B cell (primary cell): Measurements from ENCODE around the gene GPR137B. TPM values are rescaled to one million over a fixed set of nuclear protein-coding genes. Genes with fewer than 3 reads are reported as not detected.
"Not testable (repeated sequence)": the region's sequence is repeated elsewhere in the genome, so short reads cannot be mapped to it uniquely, and the experiment has no call there.

Source experiments
- ATAC-seq: fragments of 200-7000 bp; cut with Tn5 transposase; one replicate; pipeline ENCODE4 v1.10.0; 2021; ENCODE audit warnings: low read depth, mild to moderate bottlenecking, moderate number of reproducible peaks, moderate library complexity
- CTCF ChIA-PET: fragments of 350-600 bp; sonication (Branson Sonifier 250); formaldehyde crosslinking; loops from one replicate; lab custom pipeline; 2021; ENCODE audit warnings: antibody characterized with exemption, inconsistent platforms; lab: Charles Lee
- POLR2A ChIA-PET: fragments of 350-600 bp; sonication (Branson Sonifier 250); formaldehyde crosslinking; loops from one replicate; lab custom pipeline; 2021; ENCODE audit warnings: antibody characterized with exemption; lab: Charles Lee
- DNase-seq: peaks from one replicate; pipeline ENCODE4 v3.0.0; 2013
- H2AFZ ChIP-seq: 2 replicates; pipeline ENCODE4 v1.6.1; 2012; ENCODE audit warnings: mild to moderate bottlenecking, low read depth, low read length; ENCODE audit not compliant: insufficient read depth, poor library complexity, severe bottlenecking
- H3K27ac ChIP-seq, 2 donors: 1 replicate in 1 of 2; 2 replicates in 1 of 2; pipeline ENCODE4 v1.5.1; 2012 to 2013; ENCODE audit warnings: low read length in 2 of 2, mild to moderate bottlenecking in 2 of 2, moderate library complexity in 1 of 2
- H3K27me3 ChIP-seq, 4 experiments: fragments of 200-600 bp in 1 of 4; sonication (generic) in 1 of 4; replicated peaks in 1 of 4; 1 replicate in 2 of 4; 2 replicates in 2 of 4; pipeline versions ENCODE4 v1.6.1 to v1.7.0; 2013 to 2016; ENCODE audit warnings: low read length in 3 of 4, mild to moderate bottlenecking in 2 of 4, mixed read lengths in 1 of 4, moderate library complexity in 1 of 4; ENCODE audit not compliant: insufficient read depth in 4 of 4, control insufficient read depth in 3 of 4; ENCODE audit errors: control extremely low read depth in 1 of 4
- H3K36me3 ChIP-seq, 2 experiments: replicated peaks in 1 of 2; 1 replicate in 1 of 2; 2 replicates in 1 of 2; pipeline versions ENCODE4 v1.6.1 to v1.7.1; 2013; ENCODE audit warnings: low read length in 1 of 2; ENCODE audit not compliant: insufficient read depth in 2 of 2, control insufficient read depth in 1 of 2; ENCODE audit errors: control extremely low read depth in 1 of 2, extremely low read depth in 1 of 2
- H3K4me1 ChIP-seq, 2 donors: fragments of 200-600 bp in 1 of 2; sonication (generic) in 1 of 2; 1 replicate in 1 of 2; 2 replicates in 1 of 2; pipeline versions ENCODE4 v1.5.1 to v1.6.1; 2013 to 2017; ENCODE audit warnings: low read length in 2 of 2; ENCODE audit not compliant: control insufficient read depth in 2 of 2, insufficient read depth in 2 of 2
- H3K4me2 ChIP-seq: replicated peaks from 2 replicates; pipeline ENCODE3; 2012; ENCODE audit warnings: mild to moderate bottlenecking, low read depth, low read length; ENCODE audit not compliant: poor library complexity, severe bottlenecking
- H3K4me3 ChIP-seq, 5 experiments: fragments of 200-600 bp in 1 of 5; sonication (generic) in 1 of 5; 1 replicate in 3 of 5; 2 replicates in 2 of 5; pipeline versions ENCODE4 v1.5.1 to v1.7.0; 2011 to 2016; ENCODE audit warnings: low read length in 4 of 5, mild to moderate bottlenecking in 4 of 5, low read depth in 2 of 5, control low read depth in 1 of 5, moderate library complexity in 1 of 5; ENCODE audit not compliant: insufficient read depth in 1 of 5; ENCODE audit errors: control extremely low read depth in 1 of 5, extremely low read depth in 1 of 5
- H3K79me2 ChIP-seq: fragments of 200-600 bp; sonication (generic); one replicate; pipeline ENCODE4 v1.6.0; 2016; ENCODE audit warnings: low read length; ENCODE audit not compliant: control insufficient read depth, insufficient read depth
- H3K9ac ChIP-seq: fragments of 200-600 bp; sonication (generic); 2 replicates; pipeline ENCODE4 v1.6.1; 2017; ENCODE audit warnings: mild to moderate bottlenecking, low read length, moderate library complexity
- H3K9me3 ChIP-seq, 3 donors: one replicate each; pipeline versions ENCODE4 v1.6.1 to v1.7.1; 2013; ENCODE audit warnings: low read length in 2 of 3; ENCODE audit not compliant: control insufficient read depth in 2 of 3, insufficient read depth in 1 of 3; ENCODE audit errors: control extremely low read depth in 1 of 3
- H4K20me1 ChIP-seq: 2 replicates; pipeline ENCODE4 v1.6.0; 2012; ENCODE audit warnings: mild to moderate bottlenecking, low read length; ENCODE audit not compliant: insufficient read depth, control insufficient read depth, poor library complexity, severe bottlenecking
- H3K27ac Mint-ChIP-seq: one replicate; pipeline ENCODE4 v1.8.0; 2021; ENCODE audit warnings: mixed read lengths
- H3K27me3 Mint-ChIP-seq: one replicate; pipeline ENCODE4 v1.8.0; 2021; ENCODE audit warnings: mixed read lengths
- H3K4me1 Mint-ChIP-seq: one replicate; pipeline ENCODE4 v1.8.0; 2021; ENCODE audit warnings: mixed read lengths
- H3K4me3 Mint-ChIP-seq: one replicate; pipeline ENCODE4 v1.8.0; 2021; ENCODE audit warnings: mixed read lengths
- H3K9me3 Mint-ChIP-seq: one replicate; pipeline ENCODE4 v1.8.0; 2022; ENCODE audit warnings: mixed read lengths; ENCODE audit not compliant: insufficient read depth
- CTCF ChIP-seq: fragments of 200-600 bp; IDR thresholded peaks from one replicate; pipeline ENCODE4 v1.8.0; 2022; ENCODE audit warnings: antibody characterized with exemption, mild to moderate bottlenecking
- EZH2 ChIP-seq: IDR thresholded peaks from 2 replicates; pipeline ENCODE4 v1.6.1; 2012; ENCODE audit warnings: borderline replicate concordance, low read depth, mild to moderate bottlenecking, moderate library complexity, low read length; ENCODE audit not compliant: insufficient read depth, poor library complexity, severe bottlenecking
- WGBS: methylation state at CpG from one replicate; pipeline ENCODE4 v1.1.5; 2013; ENCODE audit warnings: missing lambda C conversion rate; ENCODE audit not compliant: insufficient coverage; 5-methylcytosine and 5-hydroxymethylcytosine counted together
- intact Hi-C: fragments of 100-400 bp; cut with micrococcal nuclease; formaldehyde crosslinking; loops from one replicate; pipeline ENCODE4 v1.10.0; 2022
- polyA plus RNA-seq: library from polyadenylated mRNA; depleted of rRNA; stranded (reverse); fragments of >200 nt; gene quantifications from 2 replicates; pipeline ENCODE4 v1.2.3, GENCODE V29; 2012
- total RNA-seq, 2 donors: library from RNA; stranded (reverse); fragments of 120-200 nt in 1 of 2; gene quantifications; 1 replicate in 1 of 2; 2 replicates in 1 of 2; pipeline versions ENCODE4 v1.2.3 to v1.2.4, GENCODE V29; 2013 to 2022

GPR137B gene
- total and polyA plus RNA-seq, 2 donors (not counting 1 experiment from before 2014, with no cell fraction given), result 1.5 to 11.8 TPM

DNA sequence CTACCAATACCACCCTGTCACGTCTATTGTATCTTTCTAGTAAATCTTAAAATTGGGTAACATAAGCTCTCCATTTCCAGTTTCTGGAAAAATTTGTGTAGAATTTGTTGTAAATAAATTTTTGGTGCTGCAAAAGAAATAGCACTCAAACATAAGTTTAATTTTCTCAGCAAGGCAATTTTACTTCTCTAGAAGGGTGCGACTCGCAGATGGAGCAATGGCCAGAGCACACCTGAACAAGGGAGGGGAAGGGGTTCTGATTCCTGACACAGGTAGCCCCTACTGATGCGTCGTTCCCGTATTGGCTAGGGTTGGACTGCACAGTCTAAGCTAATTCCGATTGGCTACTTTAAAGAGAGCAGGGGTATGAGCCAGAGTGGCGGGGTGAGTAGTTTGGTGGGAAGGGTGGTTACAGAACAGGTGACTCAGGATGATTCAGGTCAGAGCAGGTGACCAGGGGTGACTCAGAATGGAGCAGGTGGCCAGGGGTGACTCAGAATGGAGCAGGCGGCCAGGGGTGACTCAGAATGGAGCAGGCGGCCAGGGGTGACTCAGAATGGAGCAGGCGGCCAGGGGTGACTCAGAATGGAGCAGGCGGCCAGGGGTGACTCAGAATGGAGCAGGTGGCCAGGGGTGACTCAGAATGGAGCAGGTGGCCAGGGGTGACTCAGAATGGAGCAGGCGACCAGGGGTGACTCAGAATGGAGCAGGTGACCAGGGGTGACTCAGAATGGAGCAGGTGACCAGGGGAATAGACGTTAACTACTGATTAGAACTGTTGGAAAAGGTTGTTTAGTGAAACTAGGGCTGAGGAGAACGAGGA, 45.5 kb upstream of the GPR137B start:
- H3K4me3 Mint-ChIP-seq, H3K27ac ChIP-seq, H3K27me3 ChIP-seq, CTCF ChIA-PET, H3K9me3 Mint-ChIP-seq, H3K9me3 ChIP-seq, ATAC-seq, H3K4me2 ChIP-seq, H3K4me1 Mint-ChIP-seq, H3K4me1 ChIP-seq, H3K9ac ChIP-seq, H3K36me3 ChIP-seq, H3K27me3 Mint-ChIP-seq, H3K79me2 ChIP-seq, H3K4me3 ChIP-seq, H4K20me1 ChIP-seq, POLR2A ChIA-PET, intact Hi-C loops, H2AFZ ChIP-seq: not testable (repeated sequence)
- peak; percentile 56 for DNase-seq
- 71% methylated on average over 12 of the region's 15 CpGs for WGBS
- peak overlapping the region; percentile 75 for H3K27ac Mint-ChIP-seq

- H3K9me3 Mint-ChIP-seq, result no peaks in the 10 kb centered on the region
Observed at GRCh38 chr1:236098267-236098666, 44.1 kb upstream of the GPR137B start.

More at GRCh38 chr1:236098267-236098666, 44.1 kb upstream of the GPR137B start:
- Mint-ChIP-seq H3K4me3 (no peak overlapping the region), H3K4me1 (peaks cover 1% of the 10 kb centered on the region), H3K27me3 (peaks cover 7% of the 10 kb centered on the region), H3K27ac (no peak overlapping the region)
- TF ChIP-seq EZH2 (no peak), CTCF (no peak)
- H3K27me3 ChIP-seq, result peaks cover 0 to 7% (median 0%) of the 10 kb centered on the region in 4 experiments
- H3K4me2 ChIP-seq, result no peak overlapping the region
- ATAC-seq, result no peak
- 70% methylated on average over 1 of the region's 1 CpG for WGBS
- ChIA-PET CTCF (interaction anchor here (1.5 kb wide), 1 partner anchor 229 kb away, joined by 5 read pairs; no protein-coding TSS in a partner anchor), POLR2A (no interaction called here)
- no peaks in the 10 kb centered on the region for H4K20me1 ChIP-seq
- no peaks in the 10 kb centered on the region for H3K4me1 ChIP-seq
- H3K36me3 ChIP-seq, result no peaks in the 10 kb centered on the region
- no peak overlapping the region for H2AFZ ChIP-seq
- no peak overlapping the region for H3K4me3 ChIP-seq
- peaks cover 0 to 8% (median 2%) of the 10 kb centered on the region in 3 donors for H3K9me3 ChIP-seq
- H3K9ac ChIP-seq, result no peak overlapping the region
- H3K27ac ChIP-seq, result no peak overlapping the region
- intact Hi-C loops, result no loop called here
- no peaks in the 10 kb centered on the region for H3K79me2 ChIP-seq
- no peak for DNase-seq
